Subcutaneous adipose tissue (tissue), 4 donors: ENCODE results near the gene RICTOR. TPM values are rescaled to one million over a fixed set of nuclear protein-coding genes. Genes with fewer than 3 reads are reported as not detected.

Source experiments
- CTCF ChIP-seq: fragments of 450-650 bp; IDR thresholded peaks from one replicate; pipeline ENCODE4 v1.5.1; 2016; ENCODE audit warnings: low read depth, mild to moderate bottlenecking, control low read depth, antibody characterized with exemption, moderate library complexity
- total RNA-seq, 4 donors: library from RNA; depleted of rRNA; stranded (reverse); fragments of >200 nt; gene quantifications; one replicate each; pipeline ENCODE4 v1.1.0, GENCODE V29; 2016

RICTOR gene
- total RNA-seq, 4 donors from 2014 or later, result 35.2 to 55.6 (median 39.3) TPM

GRCh38 chr5:39117401-39117800, 43.2 kb upstream of the RICTOR start:
- TF ChIP-seq CTCF, result no peak

- no peak for TF ChIP-seq CTCF
Measured at GRCh38 chr5:39116344-39117170, 42.4 kb upstream of the RICTOR start.

GRCh38 chr5:39115644-39116343, 41.6 kb upstream of the RICTOR start:
- TF ChIP-seq CTCF, result no peak

- no peak for TF ChIP-seq CTCF
Measured at GRCh38 chr5:39114155-39114554, 40.0 kb upstream of the RICTOR start.

GRCh38 chr5:39113354-39113953, 39.3 kb upstream of the RICTOR start:
- no peak for TF ChIP-seq CTCF

- TF ChIP-seq CTCF, result no peak
Measured at GRCh38 chr5:39109606-39110005, 35.4 kb upstream of the RICTOR start.

- TF ChIP-seq CTCF, result no peak
Measured at GRCh38 chr5:39108987-39109386, 34.8 kb upstream of the RICTOR start.
